GM10248 (cell line): ENCODE measurements around the gene ZAP70.

ENCODE experiments used
- CTCF ChIA-PET: fragments of 300-600 bp; sonication (Branson Sonifier 250); formaldehyde crosslinking; extraction: SDS; loops from one replicate; lab custom pipeline; 2021; ENCODE audit warnings: antibody characterized with exemption; lab: Yijun Ruan, JAX
- POLR2A ChIA-PET: fragments of 350-650 bp; sonication (Branson Sonifier 250); formaldehyde crosslinking; extraction: SDS; loops from one replicate; lab custom pipeline; 2020; ENCODE audit warnings: antibody characterized with exemption; lab: Yijun Ruan, JAX
- DNase-seq: peaks from one replicate; pipeline ENCODE4 v3.0.0; 2012; ENCODE audit errors: extremely low spot score
- CTCF ChIP-seq: IDR thresholded peaks from 2 replicates; pipeline ENCODE4 v1.5.1; 2012; ENCODE audit warnings: mild to moderate bottlenecking, low read depth; ENCODE audit errors: extremely low read depth, missing control alignments, control extremely low read depth

Gene ZAP70

GRCh38 chr2:97714084-97714949 lies 941 bp downstream of the ZAP70 start:
- no peak for DNase-seq
- TF ChIP-seq CTCF: no peak
- POLR2A ChIA-PET: no interaction called here
- CTCF ChIA-PET: interaction anchor here (0.6 to 10.6 kb wide), 3 partner anchors 16 to 27 kb away, joined by 3 to 122 read pairs (median 3); no protein-coding TSS in a partner anchor

GRCh38 chr2:97714950-97715652 lies 1.7 kb downstream of the ZAP70 start:
- no peak for TF ChIP-seq CTCF
- no peak for DNase-seq
- CTCF ChIA-PET: interaction anchor here (2.2 to 10.6 kb wide), 2 partner anchors 17 to 25 kb away, joined by 7 to 122 read pairs; no protein-coding TSS in a partner anchor
- POLR2A ChIA-PET: no interaction called here

GRCh38 chr2:97715951-97716694 lies 2.7 kb downstream of the ZAP70 start:
- CTCF ChIA-PET: interaction anchor here (2.2 kb wide), 1 partner anchor 24 kb away, joined by 7 read pairs; no protein-coding TSS in a partner anchor
- TF ChIP-seq CTCF: no peak
- no peak for DNase-seq
- POLR2A ChIA-PET: no interaction called here

GRCh38 chr2:97716695-97717612 lies 3.6 kb downstream of the ZAP70 start:
- no peak for DNase-seq
- CTCF ChIA-PET: interaction anchor here (2.1 to 2.5 kb wide), 4 partner anchors 17 to 24 kb away, joined by 7 to 18 read pairs (median 10); no protein-coding TSS in a partner anchor
- POLR2A ChIA-PET: no interaction called here
- TF ChIP-seq CTCF: no peak

GRCh38 chr2:97717613-97717995 lies 4.2 kb downstream of the ZAP70 start:
- ChIA-PET POLR2A (no interaction called here), CTCF (interaction anchor here (1.1 to 2.5 kb wide), 5 partner anchors 9 to 127 kb away, joined by 3 to 18 read pairs (median 7); no protein-coding TSS in a partner anchor)
- TF ChIP-seq CTCF: no peak
- no peak for DNase-seq
